ENCODE data around the gene KLHL18. TPM values are rescaled to one million over a fixed set of nuclear protein-coding genes. Genes with fewer than 3 reads are reported as not detected.

The KLHL18 gene
- total and polyA plus RNA-seq, 9 donors = 10.6 to 17.3 (median 14.2) TPM

DNA sequence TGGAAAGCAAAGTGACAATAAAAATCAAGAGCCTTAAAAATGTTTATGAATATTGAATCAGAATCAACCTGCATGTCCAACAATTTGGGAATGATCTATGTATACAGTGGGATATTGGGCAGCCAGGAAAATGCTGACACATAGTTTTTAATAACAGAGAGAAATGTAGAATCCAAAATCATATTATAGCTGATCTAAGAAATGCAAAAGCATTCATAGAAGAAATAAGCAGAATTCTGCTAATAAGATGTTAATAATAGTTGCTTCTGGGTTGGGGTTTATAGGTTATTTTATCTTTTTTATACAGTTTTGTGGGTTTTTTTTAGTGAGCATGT, 15.3 kb upstream of the KLHL18 start:
- DNase-seq = no peak
- no peak overlapping the region for H3K4me3 ChIP-seq (ENCODE audit: low read length)
- H3K27me3 ChIP-seq (ENCODE audit: control insufficient read depth, insufficient read depth, low read length) = no peaks in the 10 kb centered on the region
- peaks cover 10% of the 10 kb centered on the region for H3K4me1 ChIP-seq (ENCODE audit: control insufficient read depth, insufficient read depth, low read length)
- H3K9me3 ChIP-seq (replicated peaks; ENCODE audit: control insufficient read depth, low read depth, low read length) = no peaks in the 10 kb centered on the region
- no peaks in the 10 kb centered on the region for H3K36me3 ChIP-seq (ENCODE audit: control insufficient read depth, insufficient read depth, low read length)
- H3K27ac ChIP-seq (ENCODE audit: low read length) = no peak overlapping the region

GRCh38 chr3:47270526-47270925, 12.2 kb upstream of the KLHL18 start:
- no CpG with 5 or more reads among the region's 4 CpGs for WGBS (ENCODE audit: insufficient coverage)
- Histone ChIP-seq H3K36me3 (ENCODE audit: control insufficient read depth, insufficient read depth, low read length) (peaks cover 6% of the 10 kb centered on the region), H3K9me3 (replicated peaks; ENCODE audit: control insufficient read depth, low read depth, low read length) (no peaks in the 10 kb centered on the region), H3K4me1 (ENCODE audit: control insufficient read depth, insufficient read depth, low read length) (peaks cover 7% of the 10 kb centered on the region), H3K27me3 (ENCODE audit: control insufficient read depth, insufficient read depth, low read length) (no peaks in the 10 kb centered on the region), H3K4me3 (ENCODE audit: low read length) (no peak overlapping the region), H3K27ac (ENCODE audit: low read length) (no peak overlapping the region)
- DNase-seq = no peak

- no peak for DNase-seq
- H3K4me1 ChIP-seq (ENCODE audit: control insufficient read depth, insufficient read depth, low read length) = no peaks in the 10 kb centered on the region
- H3K27ac ChIP-seq (ENCODE audit: low read length) = no peak overlapping the region
- no peaks in the 10 kb centered on the region for H3K27me3 ChIP-seq (ENCODE audit: control insufficient read depth, insufficient read depth, low read length)
- H3K4me3 ChIP-seq (ENCODE audit: low read length) = no peak overlapping the region
- no peaks in the 10 kb centered on the region for H3K9me3 ChIP-seq (replicated peaks; ENCODE audit: control insufficient read depth, low read depth, low read length)
- 86% methylated on average over 3 of the region's 5 CpGs for WGBS (ENCODE audit: insufficient coverage)
- H3K36me3 ChIP-seq (ENCODE audit: control insufficient read depth, insufficient read depth, low read length) = peaks cover 6% of the 10 kb centered on the region
Measured at GRCh38 chr3:47273564-47273963, 9.2 kb upstream of the KLHL18 start.

DNA sequence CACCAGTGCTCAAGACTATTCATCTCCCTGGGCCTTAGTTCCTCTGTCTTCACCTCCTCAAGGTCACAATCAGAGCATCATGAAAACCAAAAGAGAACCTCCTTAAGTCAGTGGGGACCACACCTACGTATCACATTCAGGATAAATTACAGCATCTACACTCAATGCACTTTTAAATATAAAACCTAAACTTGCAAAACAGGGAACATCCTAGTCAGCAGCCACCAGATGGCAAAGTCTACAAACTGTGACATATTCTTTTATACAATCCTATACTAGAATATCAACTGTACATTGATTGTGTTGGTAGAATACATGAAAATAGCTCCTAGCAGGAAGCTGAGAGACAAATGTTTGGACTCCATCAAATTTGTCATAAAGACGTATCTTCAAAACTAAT, 8.1 kb upstream of the KLHL18 start:
- no CpG with 5 or more reads among the region's 2 CpGs for WGBS (ENCODE audit: insufficient coverage)
- Histone ChIP-seq H3K4me1 (ENCODE audit: control insufficient read depth, insufficient read depth, low read length) (no peaks in the 10 kb centered on the region), H3K27me3 (ENCODE audit: control insufficient read depth, insufficient read depth, low read length) (no peaks in the 10 kb centered on the region), H3K36me3 (ENCODE audit: control insufficient read depth, insufficient read depth, low read length) (peaks cover 6% of the 10 kb centered on the region), H3K4me3 (ENCODE audit: low read length) (no peak overlapping the region), H3K9me3 (replicated peaks; ENCODE audit: control insufficient read depth, low read depth, low read length) (no peaks in the 10 kb centered on the region), H3K27ac (ENCODE audit: low read length) (no peak overlapping the region)
- DNase-seq = no peak

DNA sequence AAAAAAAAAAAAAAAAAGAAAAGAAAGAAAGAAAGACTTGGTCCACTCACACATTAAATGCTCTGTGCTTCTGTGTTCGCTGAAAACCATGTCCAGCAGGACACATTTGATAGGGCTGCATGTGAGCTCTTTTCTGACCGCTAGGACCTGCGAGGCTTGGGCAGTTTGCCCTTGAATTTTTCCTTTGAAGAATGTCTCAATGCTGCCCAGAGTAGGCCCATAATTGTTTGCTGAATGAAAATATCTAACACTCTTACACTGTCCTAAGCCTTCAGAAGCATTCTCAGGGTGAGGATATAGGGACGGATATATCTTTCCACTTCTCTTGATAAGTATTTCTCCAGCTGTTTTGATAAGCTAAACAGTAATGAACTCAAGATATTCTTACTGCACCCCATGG, 6.2 kb upstream of the KLHL18 start:
- Histone ChIP-seq H3K4me1 (ENCODE audit: control insufficient read depth, insufficient read depth, low read length) (peaks cover 2% of the 10 kb centered on the region), H3K4me3 (ENCODE audit: low read length) (no peak overlapping the region), H3K9me3 (replicated peaks; ENCODE audit: control insufficient read depth, low read depth, low read length) (no peaks in the 10 kb centered on the region), H3K27ac (ENCODE audit: low read length) (no peak overlapping the region), H3K36me3 (ENCODE audit: control insufficient read depth, insufficient read depth, low read length) (peaks cover 6% of the 10 kb centered on the region), H3K27me3 (ENCODE audit: control insufficient read depth, insufficient read depth, low read length) (no peaks in the 10 kb centered on the region)
- no CpG with 5 or more reads among the region's 4 CpGs for WGBS (ENCODE audit: insufficient coverage)
- DNase-seq = no peak

- Histone ChIP-seq H3K27ac (ENCODE audit: low read length) (no peak overlapping the region), H3K36me3 (ENCODE audit: control insufficient read depth, insufficient read depth, low read length) (no peaks in the 10 kb centered on the region), H3K4me1 (ENCODE audit: control insufficient read depth, insufficient read depth, low read length) (peaks cover 20% of the 10 kb centered on the region), H3K9me3 (replicated peaks; ENCODE audit: control insufficient read depth, low read depth, low read length) (no peaks in the 10 kb centered on the region), H3K27me3 (ENCODE audit: control insufficient read depth, insufficient read depth, low read length) (no peaks in the 10 kb centered on the region), H3K4me3 (ENCODE audit: low read length) (no peak overlapping the region)
- WGBS (ENCODE audit: insufficient coverage) = 91% methylated on average over 5 of the region's 5 CpGs
- no peak for DNase-seq
Measured at GRCh38 chr3:47280519-47280918, 2.2 kb upstream of the KLHL18 start.

DNA sequence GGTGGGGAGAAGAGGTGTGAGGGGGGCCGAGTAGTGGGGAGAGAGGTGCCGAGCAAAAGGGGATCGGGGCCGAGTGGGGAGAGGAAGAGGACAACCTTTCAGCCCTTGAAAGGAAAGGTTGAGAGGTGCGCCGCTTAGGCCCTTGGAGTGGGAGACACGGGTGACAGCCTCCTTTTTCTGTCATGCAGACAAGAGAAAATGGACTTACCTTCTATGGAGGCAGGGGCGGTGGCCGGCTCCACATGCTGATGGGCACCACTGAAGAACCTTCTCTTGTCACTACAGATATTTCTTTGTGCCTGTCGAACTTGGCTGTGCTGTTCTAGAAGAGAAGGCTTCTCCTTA, 421 bp downstream of the KLHL18 start:
- H3K9me3 ChIP-seq (replicated peaks; ENCODE audit: control insufficient read depth, low read depth, low read length) = no peaks in the 10 kb centered on the region
- peak; percentile 23 for DNase-seq
- H3K36me3 ChIP-seq (ENCODE audit: control insufficient read depth, insufficient read depth, low read length) = peaks cover 10% of the 10 kb centered on the region
- H3K27me3 ChIP-seq (ENCODE audit: control insufficient read depth, insufficient read depth, low read length) = no peaks in the 10 kb centered on the region
- peak overlapping the region; percentile 95 for H3K4me3 ChIP-seq (ENCODE audit: low read length)
- H3K4me1 ChIP-seq (ENCODE audit: control insufficient read depth, insufficient read depth, low read length) = peaks cover 20% of the 10 kb centered on the region
- peak overlapping the region; percentile 99 for H3K27ac ChIP-seq (ENCODE audit: low read length)
- 0% methylated on average over 4 of the region's 10 CpGs for WGBS (ENCODE audit: insufficient coverage)

- peak; percentile 26 for DNase-seq
- Histone ChIP-seq H3K27me3 (ENCODE audit: control insufficient read depth, insufficient read depth, low read length) (no peaks in the 10 kb centered on the region), H3K9me3 (replicated peaks; ENCODE audit: control insufficient read depth, low read depth, low read length) (no peaks in the 10 kb centered on the region), H3K36me3 (ENCODE audit: control insufficient read depth, insufficient read depth, low read length) (peaks cover 13% of the 10 kb centered on the region), H3K27ac (ENCODE audit: low read length) (peak overlapping the region; percentile 99), H3K4me1 (ENCODE audit: control insufficient read depth, insufficient read depth, low read length) (peaks cover 20% of the 10 kb centered on the region), H3K4me3 (ENCODE audit: low read length) (peak overlapping the region; percentile 95)
- 5% methylated on average over 3 of the region's 12 CpGs for WGBS (ENCODE audit: insufficient coverage)
Measured at GRCh38 chr3:47283591-47284364, 1.0 kb downstream of the KLHL18 start.

DNA sequence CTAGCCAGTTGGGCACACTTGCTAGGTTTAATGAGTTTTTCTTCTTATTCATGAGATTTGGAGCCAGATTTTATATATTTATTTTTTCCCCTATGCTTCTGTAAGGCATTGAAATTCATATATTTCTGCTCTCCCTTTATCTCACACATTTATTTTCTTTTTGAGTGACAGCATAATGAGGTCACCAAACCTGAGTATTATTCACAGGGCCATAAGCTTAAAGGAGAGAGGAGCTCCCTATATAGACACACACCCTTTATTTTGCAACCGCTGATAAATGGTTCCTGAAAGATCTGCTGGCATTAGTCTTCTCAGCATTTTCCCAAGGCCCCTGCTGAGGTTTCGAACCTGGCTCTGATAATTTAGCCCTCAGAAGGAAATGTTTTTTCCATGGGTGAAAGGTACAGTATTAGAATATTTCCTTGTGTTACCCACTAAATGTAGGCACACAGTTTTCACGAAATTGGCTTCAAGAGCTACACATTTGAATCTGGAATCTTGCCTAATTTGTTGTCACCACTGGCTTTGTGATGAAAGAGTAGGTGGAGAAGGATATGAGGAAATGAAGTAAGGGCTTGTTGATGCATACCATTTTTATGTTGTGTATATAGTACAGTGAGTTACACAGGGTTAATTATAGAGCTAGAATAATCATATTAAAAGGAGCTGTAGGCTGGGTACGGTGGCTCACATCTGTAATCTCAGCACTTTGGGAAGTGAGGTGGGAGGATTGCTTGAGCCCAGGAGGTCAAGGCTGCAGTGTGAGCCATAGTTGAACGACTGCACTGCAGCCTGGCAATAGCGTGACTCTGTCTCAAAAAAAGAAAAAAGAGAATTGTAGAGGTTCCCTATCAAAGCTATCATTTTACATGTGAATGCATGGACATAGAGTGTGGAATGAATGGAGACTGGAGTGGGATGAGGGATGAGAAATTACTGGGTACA, 6.5 kb downstream of the KLHL18 start:
- Histone ChIP-seq H3K36me3 (ENCODE audit: control insufficient read depth, insufficient read depth, low read length) (peaks cover 23% of the 10 kb centered on the region), H3K27me3 (ENCODE audit: control insufficient read depth, insufficient read depth, low read length) (no peaks in the 10 kb centered on the region), H3K4me3 (ENCODE audit: low read length) (no peak overlapping the region), H3K9me3 (replicated peaks; ENCODE audit: control insufficient read depth, low read depth, low read length) (no peaks in the 10 kb centered on the region), H3K27ac (ENCODE audit: low read length) (no peak overlapping the region), H3K4me1 (ENCODE audit: control insufficient read depth, insufficient read depth, low read length) (peaks cover 3% of the 10 kb centered on the region)
- DNase-seq = no peak
- WGBS (ENCODE audit: insufficient coverage) = 50% methylated on average over 2 of the region's 6 CpGs

DNA sequence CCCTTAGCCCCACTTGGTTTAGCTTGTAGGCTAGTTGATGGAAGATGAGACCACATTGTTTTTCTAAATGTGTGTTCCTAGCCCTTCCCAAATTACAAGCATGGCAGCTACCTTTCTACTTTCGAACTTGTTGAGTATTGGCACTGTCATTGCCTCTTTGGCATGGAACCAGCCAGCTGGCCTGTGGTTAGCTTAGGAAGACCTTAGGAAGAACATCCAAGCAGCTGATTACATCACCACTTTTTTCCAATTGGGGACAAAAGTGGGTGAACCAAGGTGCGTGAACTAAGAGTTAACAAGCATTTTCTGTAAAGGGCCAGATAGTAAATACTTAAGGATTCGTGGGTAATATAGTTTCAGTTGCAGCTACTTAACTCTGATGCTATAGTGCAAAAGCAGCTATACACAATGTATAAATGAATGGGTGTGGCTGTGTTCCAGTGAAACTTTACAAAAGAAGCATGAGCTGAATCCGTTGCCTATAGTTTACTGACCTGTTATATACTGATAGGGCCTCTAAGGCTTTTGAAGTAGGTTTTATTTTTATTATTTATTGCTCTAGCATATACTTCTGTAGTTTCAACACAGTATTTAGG, 8.5 kb downstream of the KLHL18 start:
- peaks cover 26% of the 10 kb centered on the region for H3K36me3 ChIP-seq (ENCODE audit: control insufficient read depth, insufficient read depth, low read length)
- no peak overlapping the region for H3K27ac ChIP-seq (ENCODE audit: low read length)
- H3K4me1 ChIP-seq (ENCODE audit: control insufficient read depth, insufficient read depth, low read length) = no peaks in the 10 kb centered on the region
- WGBS (ENCODE audit: insufficient coverage) = 77% methylated on average over 2 of the region's 4 CpGs
- H3K9me3 ChIP-seq (replicated peaks; ENCODE audit: control insufficient read depth, low read depth, low read length) = no peaks in the 10 kb centered on the region
- H3K27me3 ChIP-seq (ENCODE audit: control insufficient read depth, insufficient read depth, low read length) = no peaks in the 10 kb centered on the region
- no peak for DNase-seq
- no peak overlapping the region for H3K4me3 ChIP-seq (ENCODE audit: low read length)

Data from muscle of leg (tissue), 11 donors.